Gastroesophageal sphincter (tissue), 4 donors: ENCODE results near the gene ENG. TPM values are rescaled to one million over a fixed set of nuclear protein-coding genes. Genes with fewer than 3 reads are reported as not detected.

ENCODE experiments used
- ATAC-seq: fragments of 150-250 bp; one replicate; pipeline ENCODE4 v1.9.1; 2016; ENCODE audit warnings: mild to moderate bottlenecking, moderate library complexity
- H3K27ac ChIP-seq, 4 donors: fragments of 200-600 bp; sonication (generic) in 3 of 4; 1 replicate in 3 of 4; 2 replicates in 1 of 4; pipeline ENCODE4 v1.5.1; 2016 to 2019
- H3K27me3 ChIP-seq: fragments of 200-600 bp; sonication (generic); one replicate; pipeline ENCODE4 v1.5.1; 2019
- H3K36me3 ChIP-seq, 2 donors: fragments of 200-600 bp; sonication (generic); one replicate each; pipeline ENCODE4 v1.5.1; 2019; ENCODE audit warnings: control low read depth in 1 of 2
- H3K4me1 ChIP-seq, 3 donors: fragments of 200-600 bp; sonication (generic); 1 replicate in 2 of 3; 2 replicates in 1 of 3; pipeline ENCODE4 v1.5.1; 2016 to 2019; ENCODE audit warnings: control low read depth in 2 of 3
- H3K4me3 ChIP-seq, 2 donors: fragments of 200-600 bp; sonication (generic); one replicate each; pipeline ENCODE4 v1.5.1; 2019; ENCODE audit warnings: mild to moderate bottlenecking in 1 of 2, moderate library complexity in 1 of 2
- H3K9me3 ChIP-seq, 3 donors: fragments of 200-600 bp; sonication (generic); one replicate each; pipeline ENCODE4 v1.5.1; 2017 to 2019; ENCODE audit warnings: control low read depth in 2 of 3
- CTCF ChIP-seq, 4 experiments: fragments of 200-600 bp in 2 of 4; fragments of 450-650 bp in 2 of 4; sonication (generic) in 1 of 4; IDR thresholded peaks; one replicate each; pipeline ENCODE4 v1.5.1; 2017 to 2019; ENCODE audit warnings: antibody characterized with exemption in 4 of 4, mild to moderate bottlenecking in 2 of 4, moderate library complexity in 2 of 4
- EP300 ChIP-seq: sonication (generic); formaldehyde crosslinking; IDR thresholded peaks from one replicate; pipeline ENCODE4 v1.6.1; 2017; ENCODE audit warnings: antibody characterized with exemption, mild to moderate bottlenecking
- POLR2A ChIP-seq, 2 donors: fragments of 450-650 bp; IDR thresholded peaks; one replicate each; pipeline ENCODE4 v1.6.1; 2017; ENCODE audit warnings: antibody characterized with exemption in 2 of 2, mild to moderate bottlenecking in 2 of 2, moderate library complexity in 1 of 2
- POLR2AphosphoS5 ChIP-seq: sonication (generic); formaldehyde crosslinking; IDR thresholded peaks from one replicate; pipeline ENCODE4 v1.6.1; 2017; ENCODE audit warnings: antibody characterized with exemption
- WGBS, 2 donors: methylation state at CpG; one replicate each; pipeline ENCODE4 v1.1.5; 2018; ENCODE audit warnings: low coverage in 1 of 2; 5-methylcytosine and 5-hydroxymethylcytosine counted together
- total RNA-seq, 4 donors: library from RNA; depleted of rRNA; stranded (reverse); fragments of >200 nt; gene quantifications; one replicate each; pipeline ENCODE4 v1.1.0, GENCODE V29; 2016

The ENG gene
- total RNA-seq, 4 donors from 2014 or later: 21.3 to 76.5 (median 48.0) TPM

GRCh38 chr9:127869310-127870152 lies 15.1 kb upstream of the ENG start:
- no peaks in the 10 kb centered on the region for H3K9me3 ChIP-seq
- peak overlapping the region in 3 of 4 donors; percentile 20 to 49 (median 33) for H3K27ac ChIP-seq
- H3K4me1 ChIP-seq: peaks cover 0 to 34% (median 16%) of the 10 kb centered on the region in 3 donors
- H3K27me3 ChIP-seq: no peaks in the 10 kb centered on the region
- H3K4me3 ChIP-seq: no peak overlapping the region
- WGBS, 2 donors: 39% methylated on average over 5 of the region's 18 CpGs; no CpG with 5 or more reads in 1 of the 2 donors
- ATAC-seq: peak; percentile 85
- TF ChIP-seq EP300: no peak
- TF ChIP-seq POLR2A (IDR thresholded peaks at IDR 0.05): no peak
- no peak for TF ChIP-seq POLR2AphosphoS5
- TF ChIP-seq CTCF (IDR thresholded peaks at IDR 0.05): peak in 3 of 4 experiments; percentile 79 to 95 (median 94)
- peaks cover 0 to 61% of the 10 kb centered on the region in 2 donors for H3K36me3 ChIP-seq

- H3K27me3 ChIP-seq: no peaks in the 10 kb centered on the region
- peak overlapping the region in 3 of 4 donors; percentile 31 to 45 (median 40) for H3K27ac ChIP-seq
- H3K36me3 ChIP-seq: peaks cover 0 to 61% of the 10 kb centered on the region in 2 donors
- no peak overlapping the region for H3K4me3 ChIP-seq
- H3K9me3 ChIP-seq: no peaks in the 10 kb centered on the region
- peaks cover 0 to 23% (median 6%) of the 10 kb centered on the region in 3 donors for H3K4me1 ChIP-seq
- 86% methylated on average over 9 of the region's 18 CpGs; no CpG with 5 or more reads in 1 of the 2 donors for WGBS, 2 donors
- no peak for ATAC-seq
- TF ChIP-seq POLR2A (IDR thresholded peaks at IDR 0.05) (no peak), POLR2AphosphoS5 (no peak), EP300 (no peak), CTCF (IDR thresholded peaks at IDR 0.05) (no peak)
Measured at GRCh38 chr9:127868278-127868902, 13.9 kb upstream of the ENG start.

GRCh38 chr9:127867356-127868277 lies 13.2 kb upstream of the ENG start:
- Histone ChIP-seq H3K27me3 (no peaks in the 10 kb centered on the region), H3K27ac (peak overlapping the region in 3 of 4 donors; percentile 31 to 45 (median 40)), H3K9me3 (no peaks in the 10 kb centered on the region), H3K4me1 (peaks cover 0 to 24% (median 3%) of the 10 kb centered on the region in 3 donors), H3K4me3 (no peak overlapping the region), H3K36me3 (peaks cover 0 to 54% of the 10 kb centered on the region in 2 donors)
- 64 to 72% methylated on average over 2 to 11 of the region's 30 CpGs for WGBS, 2 donors
- TF ChIP-seq POLR2A (IDR thresholded peaks at IDR 0.05) (no peak), EP300 (no peak), POLR2AphosphoS5 (no peak), CTCF (IDR thresholded peaks at IDR 0.05) (no peak)
- ATAC-seq: no peak

GRCh38 chr9:127866535-127866934 lies 12.1 kb upstream of the ENG start:
- WGBS, 2 donors: 89 to 90% methylated on average over 3 to 13 of the region's 13 CpGs
- Histone ChIP-seq H3K4me3 (no peak overlapping the region), H3K36me3 (peaks cover 0 to 43% of the 10 kb centered on the region in 2 donors), H3K9me3 (no peaks in the 10 kb centered on the region), H3K4me1 (peaks cover 0 to 35% (median 8%) of the 10 kb centered on the region in 3 donors), H3K27ac (no peak overlapping the region), H3K27me3 (no peaks in the 10 kb centered on the region)
- ATAC-seq: no peak
- TF ChIP-seq CTCF (IDR thresholded peaks at IDR 0.05) (no peak), EP300 (no peak), POLR2A (IDR thresholded peaks at IDR 0.05) (no peak), POLR2AphosphoS5 (no peak)
